ENCODE data around the gene LNPEP. TPM values are rescaled to one million over a fixed set of nuclear protein-coding genes. Genes with fewer than 3 reads are reported as not detected.
"Not testable (repeated sequence)": the region's sequence is repeated elsewhere in the genome, so short reads cannot be mapped to it uniquely, and the experiment has no call there.

LNPEP gene
- total RNA-seq, 6 experiments from 2014 or later = 7.5 to 11.2 (median 9.9) TPM

DNA sequence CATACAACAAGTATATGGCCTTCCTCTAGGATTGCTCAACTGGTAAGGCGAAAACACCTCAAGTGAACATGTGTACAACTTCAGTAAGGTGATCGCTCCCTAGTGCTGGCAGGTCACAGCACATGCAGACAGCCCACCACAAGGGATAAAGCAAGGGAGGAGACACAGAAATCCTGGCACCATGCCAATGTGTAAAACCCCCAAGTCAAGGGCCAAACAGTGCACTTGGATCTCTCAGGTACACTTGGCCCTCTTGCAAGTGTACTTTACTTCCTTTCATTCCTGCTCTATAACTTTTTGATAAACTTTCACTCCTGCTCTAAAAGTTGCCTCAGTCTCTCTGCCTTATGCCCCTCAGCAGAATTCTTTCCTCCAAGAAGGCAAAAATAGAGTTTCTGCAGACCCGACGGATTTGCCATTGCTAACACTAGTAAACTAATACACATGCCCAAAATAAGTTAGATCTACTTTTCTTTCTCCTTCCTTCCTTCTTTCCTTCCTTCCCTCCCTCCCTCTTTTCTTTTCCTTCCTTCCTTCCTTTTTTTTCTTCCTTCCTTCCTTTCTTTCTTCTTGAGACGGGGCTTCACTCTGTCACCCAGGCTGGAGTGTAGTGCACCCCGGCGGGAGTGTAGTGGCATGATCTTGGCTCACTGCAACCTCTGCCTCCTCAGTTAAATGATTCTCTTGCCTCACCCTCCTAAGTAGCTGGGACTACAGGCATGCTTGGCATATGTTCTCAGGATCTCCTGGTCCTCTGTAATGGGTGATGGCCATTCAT lies 6.8 kb upstream of the LNPEP start:
- H3K9me3 ChIP-seq = no peaks in the 10 kb centered on the region
- H3K4me3 ChIP-seq = no peak overlapping the region
- H3K4me1 ChIP-seq = peaks cover 0 to 10% (median 4%) of the 10 kb centered on the region in 4 donors
- TF ChIP-seq, protein P1, sequence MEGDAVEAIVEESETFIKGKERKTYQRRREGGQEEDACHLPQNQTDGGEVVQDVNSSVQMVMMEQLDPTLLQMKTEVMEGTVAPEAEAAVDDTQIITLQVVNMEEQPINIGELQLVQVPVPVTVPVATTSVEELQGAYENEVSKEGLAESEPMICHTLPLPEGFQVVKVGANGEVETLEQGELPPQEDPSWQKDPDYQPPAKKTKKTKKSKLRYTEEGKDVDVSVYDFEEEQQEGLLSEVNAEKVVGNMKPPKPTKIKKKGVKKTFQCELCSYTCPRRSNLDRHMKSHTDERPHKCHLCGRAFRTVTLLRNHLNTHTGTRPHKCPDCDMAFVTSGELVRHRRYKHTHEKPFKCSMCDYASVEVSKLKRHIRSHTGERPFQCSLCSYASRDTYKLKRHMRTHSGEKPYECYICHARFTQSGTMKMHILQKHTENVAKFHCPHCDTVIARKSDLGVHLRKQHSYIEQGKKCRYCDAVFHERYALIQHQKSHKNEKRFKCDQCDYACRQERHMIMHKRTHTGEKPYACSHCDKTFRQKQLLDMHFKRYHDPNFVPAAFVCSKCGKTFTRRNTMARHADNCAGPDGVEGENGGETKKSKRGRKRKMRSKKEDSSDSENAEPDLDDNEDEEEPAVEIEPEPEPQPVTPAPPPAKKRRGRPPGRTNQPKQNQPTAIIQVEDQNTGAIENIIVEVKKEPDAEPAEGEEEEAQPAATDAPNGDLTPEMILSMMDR (IDR thresholded peaks at IDR 0.05) = no peak
- TF ChIP-seq POLR2A (IDR thresholded peaks at IDR 0.05) = no peak
- H3K27ac ChIP-seq = no peak overlapping the region
- 68% methylated on average over 4 of the region's 7 CpGs for WGBS (ENCODE audit: insufficient coverage, low coverage, low lambda C conversion rate, missing lambda C conversion rate)
- ATAC-seq (no peak), DNase-seq (no peak)
- intact Hi-C loops (cut with DNase I) = no loop called here
- H3K27me3 ChIP-seq = no peaks in the 10 kb centered on the region
- no peaks in the 10 kb centered on the region for H3K36me3 ChIP-seq

DNA sequence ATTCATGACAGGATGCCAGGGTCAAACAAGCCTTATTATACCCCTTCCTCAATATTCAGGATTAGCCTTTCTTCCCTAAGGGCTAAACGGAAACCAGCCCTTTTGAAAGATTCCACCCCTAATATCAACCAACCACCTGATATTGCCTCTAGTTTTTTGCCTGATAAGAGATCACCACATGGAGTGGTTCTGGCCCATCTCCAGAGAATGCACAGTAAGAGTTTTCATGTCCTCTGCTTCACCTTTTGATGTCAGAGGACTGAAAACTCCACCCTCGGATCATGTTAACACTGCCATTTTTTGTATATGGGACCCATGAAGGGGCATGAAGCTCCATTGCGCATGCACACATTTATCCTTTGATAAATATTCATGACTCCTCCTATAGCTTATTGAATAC lies 5.8 kb upstream of the LNPEP start:
- 91% methylated on average over 3 of the region's 3 CpGs for WGBS (ENCODE audit: insufficient coverage, low coverage, low lambda C conversion rate, missing lambda C conversion rate)
- DNase-seq (no peak), ATAC-seq (no peak)
- Histone ChIP-seq H3K27me3 (no peaks in the 10 kb centered on the region), H3K4me3 (no peak overlapping the region), H3K4me1 (peaks cover 0 to 12% (median 6%) of the 10 kb centered on the region in 4 donors), H3K27ac (no peak overlapping the region), H3K9me3 (peaks cover 0 to 1% (median 0%) of the 10 kb centered on the region in 4 donors), H3K36me3 (no peaks in the 10 kb centered on the region)
- intact Hi-C loops (cut with DNase I) = no loop called here
- TF ChIP-seq, protein P1 (IDR thresholded peaks at IDR 0.05) = no peak
- TF ChIP-seq POLR2A (IDR thresholded peaks at IDR 0.05) = no peak

DNA sequence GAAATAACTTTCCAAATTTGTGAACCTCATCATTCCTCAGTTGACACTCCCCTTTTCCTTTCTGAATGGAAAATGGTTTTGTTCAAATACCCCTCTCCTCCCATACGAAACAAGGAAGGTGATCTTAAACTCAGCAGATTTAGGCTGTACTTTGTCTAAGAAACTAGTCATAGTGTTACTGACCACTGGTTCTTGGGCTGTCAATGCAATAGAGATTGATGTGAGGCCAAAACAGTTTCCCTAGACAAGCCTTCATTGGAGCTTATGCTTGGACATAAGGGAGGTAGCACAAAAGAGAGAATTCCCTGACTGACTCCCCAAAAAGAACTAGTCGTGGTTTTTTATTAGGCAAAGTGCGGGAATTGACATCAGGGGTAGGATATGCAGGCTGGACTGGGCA lies 5.3 kb upstream of the LNPEP start:
- Histone ChIP-seq H3K4me3 (no peak overlapping the region), H3K36me3 (no peaks in the 10 kb centered on the region), H3K27me3 (no peaks in the 10 kb centered on the region), H3K9me3 (peaks cover 0 to 2% (median 0%) of the 10 kb centered on the region in 4 donors), H3K4me1 (peaks cover 0 to 12% (median 7%) of the 10 kb centered on the region in 4 donors), H3K27ac (no peak overlapping the region)
- TF ChIP-seq, protein P1 (IDR thresholded peaks at IDR 0.05) = no peak
- TF ChIP-seq POLR2A (IDR thresholded peaks at IDR 0.05) = no peak
- WGBS (ENCODE audit: insufficient coverage, low coverage, low lambda C conversion rate, missing lambda C conversion rate) = 84% methylated on average over 2 of the region's 3 CpGs
- DNase-seq (no peak), ATAC-seq (no peak)
- intact Hi-C loops (cut with DNase I) = no loop called here

DNA sequence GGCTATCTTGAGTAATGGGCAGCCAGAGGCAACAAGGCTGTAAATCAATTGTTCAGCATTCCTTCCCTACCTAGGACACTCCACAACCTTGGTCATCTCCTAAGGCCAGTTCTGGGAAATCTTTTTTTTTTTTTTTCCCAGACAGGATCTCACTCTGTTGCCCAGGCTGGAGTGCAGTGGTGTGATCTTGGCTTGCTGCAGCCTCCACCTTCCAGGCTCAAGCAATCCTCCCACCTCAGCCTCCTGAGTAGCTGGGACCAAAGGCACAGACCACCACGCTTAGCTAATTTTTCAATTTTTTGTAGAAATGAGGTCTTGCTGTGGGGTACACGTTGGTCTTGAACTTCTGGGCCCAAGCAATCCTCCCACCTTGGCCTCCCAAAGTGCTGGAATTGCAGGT lies 4.8 kb upstream of the LNPEP start:
- ATAC-seq; H3K36me3 ChIP-seq; DNase-seq; H3K4me3 ChIP-seq; H3K27me3 ChIP-seq; H3K9me3 ChIP-seq; H3K27ac ChIP-seq; intact Hi-C loops (cut with DNase I): not testable (repeated sequence)
- WGBS (ENCODE audit: insufficient coverage, low coverage, low lambda C conversion rate, missing lambda C conversion rate) = 100% methylated on average over 2 of the region's 2 CpGs
- peaks cover 0 to 12% (median 7%) of the 10 kb centered on the region in 4 donors for H3K4me1 ChIP-seq

DNA sequence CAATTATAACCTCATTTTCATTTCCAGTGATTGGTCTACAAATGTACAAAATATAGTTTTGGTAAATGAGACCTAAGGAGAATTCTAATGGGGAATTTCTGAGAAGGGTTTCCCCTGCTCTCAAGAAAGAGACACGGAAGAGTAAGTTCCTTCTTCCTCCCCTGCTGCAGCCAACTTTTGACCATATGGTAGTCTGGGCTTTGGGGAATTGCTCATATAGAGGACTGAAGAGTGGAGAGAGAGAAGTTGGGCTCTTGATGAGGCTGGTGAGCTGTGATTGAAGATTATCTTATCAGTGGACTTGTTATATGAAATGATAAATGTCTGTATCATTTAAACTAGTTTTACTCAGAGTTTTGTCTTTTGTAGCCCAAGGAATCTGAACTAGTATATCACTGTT lies 4.3 kb upstream of the LNPEP start:
- no peak for DNase-seq
- no peak overlapping the region for H3K4me3 ChIP-seq
- H3K27ac ChIP-seq = no peak overlapping the region
- 62% methylated on average over 1 of the region's 1 CpG for WGBS (ENCODE audit: insufficient coverage, low coverage, low lambda C conversion rate, missing lambda C conversion rate)
- H3K36me3 ChIP-seq = no peaks in the 10 kb centered on the region
- peaks cover 0 to 12% (median 7%) of the 10 kb centered on the region in 4 donors for H3K4me1 ChIP-seq
- no peak for ATAC-seq
- H3K9me3 ChIP-seq = peaks cover 0 to 2% (median 0%) of the 10 kb centered on the region in 4 donors
- intact Hi-C loops (cut with DNase I) = no loop called here
- no peaks in the 10 kb centered on the region for H3K27me3 ChIP-seq
- TF ChIP-seq, protein P1 (IDR thresholded peaks at IDR 0.05) = no peak
- no peak for TF ChIP-seq POLR2A (IDR thresholded peaks at IDR 0.05)
